Measurements from ENCODE around the gene GPR18.

GRCh38 chr13:99281811-99282263 lies 23.7 kb upstream of the GPR18 start:
- TF ChIP-seq CTCF (IDR thresholded peaks at IDR 0.05) (no peak), POLR2A (IDR thresholded peaks at IDR 0.05) (no peak)

Measured in adrenal gland (tissue), 5 donors.